ENCODE data around the gene RNLS. TPM values are rescaled to one million over a fixed set of nuclear protein-coding genes. Genes with fewer than 3 reads are reported as not detected.

The RNLS gene
- total RNA-seq, 4 donors from 2014 or later, result 7.8 to 37.2 (median 26.2) TPM

DNA sequence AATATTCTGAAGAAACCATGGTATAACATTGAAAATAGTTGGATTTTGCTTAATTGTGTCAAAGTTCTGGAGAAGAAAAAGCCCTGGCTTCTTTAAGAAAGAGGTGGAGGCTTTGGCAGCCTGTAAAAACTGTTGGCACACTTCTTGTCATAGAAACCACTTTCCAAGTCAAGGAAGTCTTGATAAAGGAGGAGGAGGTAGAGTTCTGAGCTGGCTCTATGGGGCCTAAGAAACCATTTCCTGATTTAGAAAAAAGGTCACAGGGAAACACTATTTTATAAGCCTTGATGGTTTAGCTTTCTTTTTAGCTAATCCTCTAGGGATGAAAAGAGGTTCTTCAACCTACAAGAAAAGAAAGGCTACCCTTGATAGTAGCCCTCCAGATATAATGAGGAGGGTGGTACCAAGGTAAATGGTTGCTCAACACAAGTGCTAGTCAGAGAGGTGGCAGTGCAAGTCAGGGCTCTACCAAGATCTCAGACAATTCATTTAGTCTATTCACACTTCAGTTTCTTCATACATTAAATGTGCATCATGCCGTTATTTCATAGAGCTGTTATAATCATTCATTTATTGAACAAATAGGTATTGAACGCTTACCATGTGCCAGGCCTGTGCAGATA lies 346.9 kb downstream of the RNLS start:
- no peaks in the 10 kb centered on the region for H3K9me3 ChIP-seq
- peak overlapping the region in 1 of 4 donors; percentile 2 for H3K27ac ChIP-seq
- no peaks in the 10 kb centered on the region for H3K36me3 ChIP-seq
- DNase-seq (ENCODE audit: low spot score in 2 of 2), result no peak
- TF ChIP-seq EP300 (IDR thresholded peaks at IDR 0.05), result no peak
- TF ChIP-seq CTCF (IDR thresholded peaks at IDR 0.05), result no peak
- TF ChIP-seq POLR2A (IDR thresholded peaks at IDR 0.05), result no peak
- H3K4me3 ChIP-seq, result no peak overlapping the region
- H3K27me3 ChIP-seq, result no peaks in the 10 kb centered on the region
- H3K4me1 ChIP-seq, result peaks cover 0 to 69% (median 23%) of the 10 kb centered on the region in 4 donors
- WGBS, 2 donors, result 95 to 98% methylated on average over 2 of the region's 2 CpGs

- no peaks in the 10 kb centered on the region for H3K27me3 ChIP-seq
Measured at GRCh38 chr10:88234297-88234696, 348.8 kb downstream of the RNLS start.

GRCh38 chr10:88233870-88234269 lies 349.2 kb downstream of the RNLS start:
- 44 to 48% methylated on average over 6 of the region's 6 CpGs for WGBS, 2 donors
- TF ChIP-seq EP300 (IDR thresholded peaks at IDR 0.05) (no peak), POLR2A (IDR thresholded peaks at IDR 0.05) (no peak), CTCF (IDR thresholded peaks at IDR 0.05) (no peak)
- Histone ChIP-seq H3K36me3 (no peaks in the 10 kb centered on the region), H3K27me3 (no peaks in the 10 kb centered on the region), H3K4me1 (peaks cover 0 to 70% (median 22%) of the 10 kb centered on the region in 4 donors), H3K27ac (peak overlapping the region; percentile 31 to 89 (median 68)), H3K4me3 (no peak overlapping the region), H3K9me3 (no peaks in the 10 kb centered on the region)
- DNase-seq (ENCODE audit: low spot score in 2 of 2), result no peak

More at GRCh38 chr10:88234297-88234696, 348.8 kb downstream of the RNLS start:
- H3K27ac ChIP-seq, result peak overlapping the region; percentile 31 to 89 (median 68)
- 49 to 65% methylated on average over 4 of the region's 4 CpGs for WGBS, 2 donors
- DNase-seq (ENCODE audit: low spot score in 2 of 2), result peak in 1 of 2 donors; percentile 18
- TF ChIP-seq POLR2A (IDR thresholded peaks at IDR 0.05) (no peak), CTCF (IDR thresholded peaks at IDR 0.05) (no peak), EP300 (IDR thresholded peaks at IDR 0.05) (no peak)
- H3K9me3 ChIP-seq, result no peaks in the 10 kb centered on the region
- no peaks in the 10 kb centered on the region for H3K36me3 ChIP-seq
- H3K4me1 ChIP-seq, result peaks cover 0 to 72% (median 23%) of the 10 kb centered on the region in 4 donors
- no peak overlapping the region for H3K4me3 ChIP-seq

DNA sequence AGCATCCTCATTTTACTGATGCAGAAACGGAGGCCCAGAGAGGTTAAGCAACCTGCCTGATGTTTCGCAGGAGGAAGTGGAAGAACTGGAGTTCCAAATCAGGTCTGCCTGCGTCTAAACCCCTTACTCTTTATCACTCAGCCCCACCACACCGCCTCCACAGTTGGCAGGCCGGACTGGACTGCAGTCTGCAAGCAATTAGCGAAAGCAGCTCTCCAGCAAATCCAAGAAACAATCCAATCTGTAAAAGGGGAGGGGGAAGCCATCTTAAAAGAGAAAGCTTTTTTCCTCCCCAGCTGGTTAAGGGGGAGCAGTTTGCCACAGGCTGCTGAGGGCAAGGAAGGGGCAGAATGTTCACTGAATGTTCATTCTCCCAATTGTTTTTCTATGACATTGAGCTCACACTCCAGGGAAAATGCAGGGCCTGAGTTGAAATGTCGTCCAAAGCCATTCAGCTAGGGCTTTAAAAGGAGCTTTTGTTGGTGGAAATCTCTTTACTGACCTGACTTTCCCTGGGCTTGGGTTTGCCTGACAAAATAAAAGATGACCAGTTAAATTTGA lies 350.1 kb downstream of the RNLS start:
- H3K4me1 ChIP-seq, result peaks cover 0 to 66% (median 18%) of the 10 kb centered on the region in 4 donors
- no peak for DNase-seq (ENCODE audit: low spot score in 2 of 2)
- TF ChIP-seq CTCF (IDR thresholded peaks at IDR 0.05) (no peak), EP300 (IDR thresholded peaks at IDR 0.05) (peak in 1 of 2 donors; percentile 77)
- H3K27ac ChIP-seq, result peak overlapping the region; percentile 55 to 89 (median 69)
- 37 to 39% methylated on average over 7 of the region's 7 CpGs for WGBS, 2 donors
- H3K27me3 ChIP-seq, result no peaks in the 10 kb centered on the region
- H3K9me3 ChIP-seq, result no peaks in the 10 kb centered on the region
- H3K36me3 ChIP-seq, result no peaks in the 10 kb centered on the region
- H3K4me3 ChIP-seq, result no peak overlapping the region

Data from tibial nerve (tissue), 4 donors.